Stimulated activated CD4-positive, alpha-beta T cell treated with anti-CD3 and anti-CD28 coated beads, Interleukin-4, amount 100 ng/mL, for 1 hour (primary cell): ENCODE results near the gene ADCY1.

Experiments
- DNase-seq: peaks from one replicate; pipeline ENCODE4 v3.0.0-alpha.2; 2020

ADCY1 gene

GRCh38 chr7:45626441-45627430 lies 52.6 kb downstream of the ADCY1 start:
- no peak for DNase-seq

GRCh38 chr7:45627691-45628456 lies 53.7 kb downstream of the ADCY1 start:
- DNase-seq, result no peak

- DNase-seq, result no peak
Measured at GRCh38 chr7:45631569-45631968, 57.4 kb downstream of the ADCY1 start.

- DNase-seq, result no peak
Measured at GRCh38 chr7:45636733-45637132, 62.6 kb downstream of the ADCY1 start.

GRCh38 chr7:45638916-45639315 lies 64.7 kb downstream of the ADCY1 start:
- DNase-seq, result no peak

- DNase-seq, result no peak
Measured at GRCh38 chr7:45642044-45642443, 67.9 kb downstream of the ADCY1 start.

- DNase-seq, result no peak
Measured at GRCh38 chr7:45643630-45644029, 69.5 kb downstream of the ADCY1 start.

GRCh38 chr7:45644237-45644636 lies 70.1 kb downstream of the ADCY1 start:
- DNase-seq, result no peak

- no peak for DNase-seq
Measured at GRCh38 chr7:45645141-45645969, 71.2 kb downstream of the ADCY1 start.

GRCh38 chr7:45646207-45646821 lies 72.1 kb downstream of the ADCY1 start:
- DNase-seq, result no peak

GRCh38 chr7:45646996-45647825 lies 73.0 kb downstream of the ADCY1 start:
- DNase-seq, result no peak

GRCh38 chr7:45647967-45648670 lies 74.0 kb downstream of the ADCY1 start:
- no peak for DNase-seq

GRCh38 chr7:45648671-45648995 lies 74.5 kb downstream of the ADCY1 start:
- no peak for DNase-seq

- DNase-seq, result no peak
Measured at GRCh38 chr7:45649560-45650346, 75.6 kb downstream of the ADCY1 start.

- no peak for DNase-seq
Measured at GRCh38 chr7:45650404-45651394, 76.5 kb downstream of the ADCY1 start.

- no peak for DNase-seq
Measured at GRCh38 chr7:45651540-45651939, 77.4 kb downstream of the ADCY1 start.

- no peak for DNase-seq
Measured at GRCh38 chr7:45652630-45653029, 78.5 kb downstream of the ADCY1 start.

- no peak for DNase-seq
Measured at GRCh38 chr7:45653209-45653907, 79.2 kb downstream of the ADCY1 start.
